Fibroblast of skin of abdomen (primary cell): ENCODE measurements around the gene RABGGTA.
"Not testable (repeated sequence)": the region's sequence is repeated elsewhere in the genome, so short reads cannot be mapped to it uniquely, and the experiment has no call there.

ENCODE experiments used
- DNase-seq: peaks from one replicate; pipeline ENCODE4 v3.0.0-alpha.2; 2013

RABGGTA gene

DNA sequence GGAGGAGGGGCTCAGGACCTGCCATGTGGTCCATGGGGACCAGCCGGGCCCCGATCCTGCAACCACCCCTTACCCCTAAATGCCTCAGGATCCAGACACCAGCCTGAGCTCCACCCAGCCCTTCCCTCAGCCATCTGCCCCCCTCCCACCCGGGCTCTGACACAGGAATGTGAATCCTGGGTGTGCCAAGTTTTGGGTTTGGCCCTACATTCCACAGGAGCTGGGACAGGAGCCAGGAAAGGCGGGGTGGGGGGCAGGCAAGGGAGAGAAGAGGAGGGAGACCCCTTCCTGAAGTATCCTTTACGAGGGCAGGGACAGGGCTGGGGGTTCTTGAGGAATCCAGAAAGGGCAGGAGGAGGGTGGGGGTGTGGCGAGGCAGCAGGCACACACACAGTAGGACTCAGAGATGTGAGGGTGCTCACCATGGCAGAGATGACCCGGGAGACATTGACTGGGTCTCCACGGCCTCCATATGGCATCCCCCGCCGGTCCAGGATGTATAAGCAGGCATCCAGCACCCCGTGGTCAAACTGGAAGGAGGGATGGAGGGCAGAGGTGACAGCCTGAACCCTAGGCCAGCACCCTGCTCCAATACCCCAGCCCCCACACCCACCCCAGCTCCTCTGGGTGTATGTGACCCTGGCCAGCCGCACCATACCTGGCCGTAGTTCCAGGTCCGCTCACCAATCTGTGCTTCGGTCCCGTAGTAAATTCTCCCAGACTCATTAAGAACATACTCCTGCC is 11.9 kb downstream of the RABGGTA start:
- peak; percentile 78 for DNase-seq

DNA sequence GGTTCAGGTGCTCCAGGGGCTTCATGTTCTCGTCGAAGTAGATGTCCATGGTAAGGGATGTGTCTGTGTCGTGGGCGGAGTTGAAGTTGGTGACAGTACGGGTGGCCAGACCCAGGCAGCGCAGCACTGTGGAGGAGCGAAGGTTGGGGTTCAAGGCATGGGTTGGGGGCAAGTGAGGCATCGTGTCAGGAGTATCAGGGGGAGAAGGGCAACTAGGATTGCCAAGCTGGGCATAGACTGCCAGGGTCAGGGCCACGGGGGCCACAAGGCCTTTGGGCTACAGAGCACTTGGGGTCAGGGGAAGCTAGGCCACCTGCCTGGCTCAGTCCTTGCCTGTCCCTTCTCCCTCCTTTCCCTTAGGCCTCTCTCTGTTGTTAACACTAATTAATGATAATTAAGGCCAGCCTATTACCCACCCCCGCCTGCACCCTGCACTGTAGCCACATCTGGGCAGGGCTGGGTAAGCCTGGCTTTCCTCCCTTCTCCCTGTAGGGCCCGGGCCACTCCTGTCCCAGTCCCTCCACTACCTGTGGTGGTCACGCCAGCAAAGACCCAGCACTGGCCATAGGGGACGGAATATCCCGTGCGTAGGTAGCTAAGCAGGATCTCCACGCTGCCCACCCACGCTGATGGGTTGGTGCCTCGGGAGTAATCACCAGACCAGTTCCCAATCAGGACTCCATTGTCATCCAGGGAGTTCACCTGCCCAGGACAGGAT is 12.7 kb downstream of the RABGGTA start:
- no peak for DNase-seq

DNA sequence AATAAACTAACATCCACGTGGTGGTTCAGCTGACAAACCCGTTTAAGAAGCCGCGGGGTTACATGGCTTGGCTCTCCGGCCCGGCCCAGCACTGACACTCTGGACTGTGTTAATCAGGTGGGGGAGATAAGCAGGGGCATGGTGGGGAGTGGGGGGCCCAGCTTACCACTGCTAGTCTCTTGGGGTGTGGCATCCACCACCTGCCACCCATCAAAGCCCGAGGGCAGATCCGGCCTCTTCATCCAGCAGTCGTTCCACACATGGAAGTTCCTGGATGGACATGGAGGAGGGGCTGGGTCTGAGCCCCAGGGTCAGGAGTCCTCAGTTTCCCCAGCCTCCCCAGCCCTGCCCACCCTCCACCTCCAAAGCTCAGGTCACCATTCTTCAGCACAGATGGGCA is 13.3 kb downstream of the RABGGTA start:
- DNase-seq = no peak

DNA sequence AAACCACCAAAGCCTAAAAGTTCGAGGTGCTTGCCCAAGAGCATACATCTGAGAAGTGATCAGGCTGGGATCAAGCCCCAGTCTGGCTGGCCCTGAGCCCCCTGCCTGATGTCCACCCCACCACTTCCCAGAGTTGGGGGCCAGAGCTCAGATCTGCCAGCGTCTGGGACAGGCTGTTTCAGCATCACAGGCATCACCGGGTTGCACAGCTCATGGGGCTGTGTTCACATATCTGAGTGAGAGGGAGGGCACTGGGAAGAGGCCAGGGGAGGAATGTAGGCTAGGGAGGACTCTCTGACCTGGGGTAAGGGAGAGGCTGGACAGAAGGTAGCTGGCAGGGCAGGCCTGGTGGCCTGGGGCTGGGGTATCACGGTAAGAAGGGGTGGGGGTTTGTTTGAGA is 14.4 kb downstream of the RABGGTA start:
- DNase-seq = no peak

DNA sequence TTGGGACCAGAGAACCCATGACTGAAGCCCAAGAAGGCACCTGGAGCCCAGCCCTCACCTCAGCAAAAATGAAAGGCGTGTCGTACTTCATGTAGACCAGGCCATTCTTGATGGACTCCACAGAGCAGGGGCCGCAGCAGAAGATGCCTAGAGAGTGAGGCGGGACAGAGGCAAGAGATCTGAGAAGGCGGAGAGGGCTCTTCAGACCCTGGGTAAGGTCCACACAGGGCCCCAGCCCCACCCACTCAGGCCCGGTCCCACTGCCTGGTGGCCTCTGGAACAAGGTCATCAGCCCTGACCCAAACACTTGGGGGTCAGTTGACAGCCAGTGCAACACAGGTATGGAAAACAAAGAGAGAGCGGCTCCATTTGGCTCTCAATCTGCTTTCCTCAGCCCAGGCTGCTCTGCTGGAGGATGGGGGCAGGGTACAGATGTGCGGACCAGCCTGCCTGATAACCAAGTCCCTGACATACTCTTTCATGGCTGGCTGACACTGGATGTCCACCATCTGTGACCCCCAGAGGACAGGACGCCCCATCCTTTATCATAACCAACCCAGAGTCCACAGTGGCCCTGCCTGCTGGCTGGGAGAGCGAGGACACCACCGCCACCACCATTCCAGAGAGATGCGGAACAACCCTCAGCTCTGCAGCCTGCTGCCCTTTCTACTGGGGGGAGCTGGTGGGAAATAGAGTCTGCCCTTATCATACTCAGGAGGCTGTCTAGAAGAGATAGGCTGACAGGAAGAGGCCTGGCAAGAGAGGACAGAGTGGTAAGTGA is 15.3 kb downstream of the RABGGTA start:
- DNase-seq = no peak

DNA sequence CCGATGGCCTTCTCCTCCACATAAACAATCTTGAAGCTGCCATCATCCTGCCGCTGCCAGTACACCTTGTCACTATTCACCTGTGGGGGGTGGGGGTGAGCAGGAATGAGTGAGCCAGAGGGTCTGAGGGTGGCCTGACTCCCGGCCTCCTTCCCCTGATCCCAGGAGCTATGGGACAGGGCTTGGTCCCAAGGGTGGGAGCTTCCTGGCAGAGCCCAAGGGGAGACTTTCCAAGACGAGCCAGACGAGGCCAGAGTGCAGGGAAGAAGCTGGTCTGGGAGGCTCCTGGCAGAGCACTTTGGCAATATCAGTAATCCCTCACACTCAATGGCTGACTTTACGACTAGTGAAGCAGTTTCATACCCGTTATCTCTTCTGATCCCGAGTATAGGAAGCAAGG is 16.0 kb downstream of the RABGGTA start:
- no peak for DNase-seq

DNA sequence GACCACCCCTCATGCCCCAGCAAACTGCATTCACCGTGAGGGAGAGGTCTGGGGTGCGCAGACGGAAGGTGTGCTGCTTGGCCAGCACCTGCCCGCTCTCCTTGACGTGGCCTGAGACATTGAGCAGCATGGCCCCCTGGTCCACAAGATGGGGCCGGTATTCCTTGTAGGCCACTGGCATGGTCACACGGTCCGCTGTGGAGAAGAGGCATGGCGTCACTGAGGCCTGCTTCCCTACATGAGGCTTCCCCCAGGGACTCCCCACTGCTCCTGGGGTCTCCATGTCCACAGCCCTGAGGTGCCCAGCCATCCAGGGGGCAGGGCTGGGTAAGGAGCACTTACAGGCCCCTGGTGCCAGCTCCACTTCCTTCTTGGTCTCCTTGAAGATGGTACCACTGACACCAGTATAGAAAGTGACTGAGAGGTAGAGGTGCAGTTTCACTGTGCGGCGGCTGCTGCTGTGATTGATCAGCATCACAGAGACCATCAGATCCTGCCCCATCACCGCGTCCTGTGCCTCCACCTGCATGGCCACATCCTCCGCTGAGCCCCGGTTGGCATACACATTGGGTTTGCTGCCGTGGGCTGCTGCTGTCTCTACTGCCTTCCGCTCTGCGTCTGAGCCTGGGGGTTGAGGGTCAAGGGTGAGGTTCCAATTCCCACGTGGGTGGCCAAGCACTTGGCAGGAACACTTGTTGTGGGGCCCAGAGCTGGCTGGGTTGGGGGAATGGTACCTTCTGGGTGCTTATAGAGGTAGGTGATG is 16.6 kb downstream of the RABGGTA start:
- no peak for DNase-seq

DNA sequence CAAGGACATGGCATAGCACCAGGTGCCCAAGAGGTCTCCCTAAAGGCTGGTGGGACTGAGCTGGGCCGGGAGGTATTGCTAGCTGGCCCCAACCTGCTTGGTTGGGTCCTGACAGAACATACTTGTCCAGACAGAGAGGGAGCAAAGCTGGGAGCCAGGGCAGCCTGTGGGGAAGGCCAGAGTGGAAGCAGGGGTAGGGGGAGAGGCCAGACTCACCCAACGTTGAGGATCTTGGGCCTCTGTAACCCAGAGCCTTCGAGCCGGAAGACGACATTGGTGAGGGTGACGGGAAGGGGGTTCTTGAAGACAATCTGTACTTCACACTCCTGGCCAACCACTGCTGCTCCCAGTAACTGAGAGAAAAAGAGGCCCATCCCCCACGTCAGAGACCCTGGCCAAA is 17.5 kb downstream of the RABGGTA start:
- no peak for DNase-seq

DNA sequence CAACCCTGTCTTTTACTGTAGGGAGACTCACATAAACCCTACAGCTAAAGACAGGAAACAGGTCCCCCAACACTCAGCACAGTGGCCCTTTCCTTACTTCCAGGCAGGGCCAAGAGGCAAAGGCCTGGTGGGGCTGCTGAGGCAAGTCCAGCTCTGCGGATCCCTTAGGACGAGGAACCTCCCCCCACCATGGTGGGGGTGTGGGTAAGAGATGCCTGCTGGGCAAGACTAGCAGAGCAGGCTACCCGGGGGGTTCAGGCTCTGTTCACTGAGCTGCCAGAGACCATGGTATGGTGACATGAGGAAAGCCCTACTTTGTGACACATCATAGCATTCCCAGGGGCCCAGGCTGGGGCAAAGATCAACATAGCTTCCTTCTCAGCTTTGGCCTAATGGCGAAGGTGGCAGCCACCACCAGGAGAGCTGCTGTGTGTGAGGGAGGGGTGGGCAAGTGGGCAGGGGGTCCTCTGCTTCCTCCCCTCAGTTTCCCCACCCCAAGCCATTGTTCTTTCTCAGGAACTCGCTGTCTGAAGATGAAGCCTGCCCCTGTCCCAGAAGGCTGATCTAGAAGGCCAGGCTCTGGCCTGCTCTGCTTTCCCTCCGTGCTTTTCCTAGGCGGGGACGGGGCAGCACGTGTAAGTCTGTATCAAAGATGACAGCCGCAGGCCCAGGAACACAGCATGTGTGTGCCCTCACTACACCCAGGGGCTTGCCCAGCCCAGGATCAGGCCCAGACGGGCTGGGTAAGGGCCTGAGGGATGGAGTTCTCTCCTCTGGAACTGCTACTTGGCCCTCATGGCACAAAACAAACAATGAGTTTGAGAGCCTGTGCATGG is 18.9 kb downstream of the RABGGTA start:
- DNase-seq = no peak

DNA sequence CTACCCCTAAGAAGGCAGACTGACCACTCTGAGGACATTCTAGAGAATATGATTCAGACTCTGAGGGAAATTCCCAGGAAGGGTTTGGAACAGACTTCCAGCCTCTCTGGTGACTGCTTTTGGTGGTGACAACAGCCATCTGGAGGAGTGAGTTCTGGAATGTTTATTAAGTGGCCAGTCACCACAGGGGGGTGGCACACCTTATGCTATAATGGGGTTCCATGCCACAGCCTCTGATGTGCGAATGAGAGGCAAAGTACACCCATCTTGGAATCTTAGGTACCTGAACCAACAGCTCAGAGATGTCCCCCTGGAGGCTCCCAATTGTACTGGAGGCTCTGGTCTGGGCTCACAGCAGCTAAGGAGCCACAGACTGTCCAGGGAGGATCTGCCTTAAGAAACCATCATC is 19.5 kb downstream of the RABGGTA start:
- DNase-seq = peak; percentile 31

DNA sequence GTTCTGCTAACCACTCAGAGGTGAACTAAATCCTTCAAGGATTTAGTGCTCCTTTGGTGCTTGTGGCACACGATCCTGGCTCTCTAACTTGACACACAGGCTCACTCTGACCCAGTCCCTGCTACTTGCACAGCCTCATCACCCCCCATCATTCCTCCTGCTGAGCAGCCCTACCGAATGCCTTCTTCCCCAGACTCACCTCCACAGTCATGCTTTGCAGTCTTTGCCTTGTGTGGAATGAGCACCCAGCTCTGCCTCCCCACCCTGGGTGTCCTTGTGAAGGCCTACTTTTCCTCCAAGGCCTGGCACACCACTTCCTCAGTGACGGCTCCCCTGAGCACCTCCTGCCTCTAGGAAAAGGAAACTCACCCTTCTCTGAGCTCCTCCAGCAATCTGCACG is 21.0 kb downstream of the RABGGTA start:
- no peak for DNase-seq

DNA sequence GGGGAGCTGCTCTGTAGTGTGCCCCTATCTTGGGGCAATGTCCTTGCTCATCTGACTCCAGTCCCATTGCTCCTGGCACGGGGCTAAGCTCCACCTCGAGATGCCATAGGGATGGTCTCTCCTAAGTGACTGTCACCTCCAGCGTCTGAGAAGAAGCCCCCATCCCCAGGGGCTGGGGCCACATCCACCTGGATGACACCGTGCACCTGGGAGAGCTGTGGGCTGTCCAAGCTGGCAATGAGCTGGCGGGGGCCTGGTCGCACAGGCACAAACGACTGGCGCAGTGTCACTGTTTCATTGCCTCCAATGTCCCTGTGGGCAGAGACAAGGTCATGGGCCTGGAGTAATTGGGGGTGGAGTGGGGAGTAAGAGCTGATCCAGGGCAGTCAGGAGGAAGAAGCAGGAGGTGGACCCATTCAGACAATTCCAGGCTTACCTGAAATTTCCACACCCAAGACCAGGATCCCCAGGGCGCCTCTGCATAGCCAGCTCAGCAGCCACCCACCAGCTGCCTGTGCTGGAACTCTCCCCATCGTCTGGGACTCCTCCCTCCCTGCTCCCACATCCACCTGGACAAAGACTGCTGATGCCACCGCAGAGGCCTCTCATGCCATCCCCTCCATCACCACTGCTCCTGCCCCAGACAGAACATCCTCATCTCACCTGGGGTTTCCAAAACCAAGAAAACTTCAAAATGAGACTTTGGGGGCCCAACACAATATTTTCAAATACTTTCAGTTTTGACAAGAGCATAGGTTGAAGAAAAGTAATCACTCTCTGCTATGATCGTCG is 22.0 kb downstream of the RABGGTA start:
- no peak for DNase-seq

DNA sequence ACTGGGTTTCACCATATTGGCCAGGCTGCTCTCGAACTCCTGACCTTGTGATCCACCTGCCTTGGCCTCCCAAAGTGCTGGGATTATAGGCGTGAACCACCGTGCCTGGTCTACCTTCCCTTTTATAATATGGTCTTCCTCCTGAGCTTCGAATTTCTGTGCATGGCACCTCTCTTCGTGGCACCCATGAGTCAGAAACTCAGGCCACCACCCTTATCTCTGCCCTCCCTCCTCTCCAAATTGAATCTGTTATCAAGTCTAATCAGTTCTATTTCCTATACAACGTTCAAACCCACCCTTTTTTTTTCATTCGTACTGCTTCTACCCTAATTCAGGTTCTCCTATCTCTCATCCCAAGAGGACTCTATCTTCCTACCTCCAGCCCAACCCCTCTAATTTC is 24.0 kb downstream of the RABGGTA start:
- DNase-seq = no peak

DNA sequence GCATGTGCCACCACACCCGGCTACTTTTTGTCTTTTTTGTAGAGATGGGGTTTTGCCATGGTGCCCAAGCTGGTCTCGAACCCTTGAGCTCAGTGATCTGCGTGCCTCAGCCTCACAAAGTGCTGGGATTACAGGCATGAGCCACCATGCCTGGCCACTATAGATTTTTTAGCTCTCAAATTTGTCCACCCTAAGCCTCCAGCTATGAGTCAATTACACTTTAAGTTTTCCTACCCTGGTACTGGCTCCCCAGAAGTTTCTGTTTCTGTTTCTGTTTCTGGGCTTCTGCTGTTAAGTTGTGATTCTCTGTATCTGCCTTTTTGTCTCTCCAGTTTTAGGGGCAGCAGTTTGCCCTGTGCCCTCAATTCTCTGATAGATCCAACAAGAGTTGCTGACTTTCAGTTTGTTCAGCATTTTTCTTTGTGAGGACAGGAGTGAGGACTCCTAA is 24.6 kb downstream of the RABGGTA start:
- DNase-seq = no peak

DNA sequence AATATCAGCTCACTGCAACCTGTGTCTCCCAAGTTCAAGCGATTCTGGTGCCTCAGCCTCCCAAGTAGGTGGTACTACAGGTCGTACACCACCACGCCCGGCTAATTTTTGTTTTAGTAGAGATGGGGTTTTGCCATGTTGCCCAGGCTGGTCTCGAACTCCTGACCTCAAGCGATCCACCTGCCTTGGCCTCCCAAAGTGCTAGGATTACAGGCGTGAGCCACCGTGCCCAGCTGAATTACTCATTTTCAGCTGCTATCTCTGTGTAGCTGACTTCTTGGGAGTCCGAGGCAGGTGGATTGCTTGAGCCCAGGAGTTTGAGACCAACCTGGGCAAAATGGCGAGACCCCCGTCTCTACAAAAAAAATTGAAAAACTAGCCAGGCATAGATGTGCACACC is 26.0 kb downstream of the RABGGTA start:
- DNase-seq = not testable (repeated sequence)

DNA sequence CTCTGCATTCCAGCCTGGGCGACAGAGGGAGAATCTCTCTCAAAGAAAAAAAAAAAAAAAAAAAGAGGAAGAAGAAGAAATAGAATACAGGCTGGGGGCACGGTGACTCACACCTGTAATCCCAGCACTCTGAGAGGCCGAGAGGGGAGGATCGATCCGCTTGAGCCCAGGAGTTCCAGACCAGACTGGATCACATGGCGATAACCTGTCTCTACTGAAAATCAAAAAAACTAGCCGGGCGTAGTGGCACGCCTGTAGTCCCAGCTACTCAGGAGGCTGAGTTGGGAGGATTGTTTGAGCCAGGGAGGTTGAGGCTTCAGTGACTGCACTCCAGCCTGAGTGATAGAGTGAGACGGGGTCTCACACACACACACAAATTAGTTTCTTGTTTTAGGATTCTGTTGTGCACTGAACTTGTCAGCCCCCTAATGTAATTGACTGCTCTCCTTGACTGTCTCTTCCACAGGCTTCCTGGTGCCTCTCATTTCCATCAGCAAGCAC is 28.0 kb downstream of the RABGGTA start:
- DNase-seq = peak; percentile 30

DNA sequence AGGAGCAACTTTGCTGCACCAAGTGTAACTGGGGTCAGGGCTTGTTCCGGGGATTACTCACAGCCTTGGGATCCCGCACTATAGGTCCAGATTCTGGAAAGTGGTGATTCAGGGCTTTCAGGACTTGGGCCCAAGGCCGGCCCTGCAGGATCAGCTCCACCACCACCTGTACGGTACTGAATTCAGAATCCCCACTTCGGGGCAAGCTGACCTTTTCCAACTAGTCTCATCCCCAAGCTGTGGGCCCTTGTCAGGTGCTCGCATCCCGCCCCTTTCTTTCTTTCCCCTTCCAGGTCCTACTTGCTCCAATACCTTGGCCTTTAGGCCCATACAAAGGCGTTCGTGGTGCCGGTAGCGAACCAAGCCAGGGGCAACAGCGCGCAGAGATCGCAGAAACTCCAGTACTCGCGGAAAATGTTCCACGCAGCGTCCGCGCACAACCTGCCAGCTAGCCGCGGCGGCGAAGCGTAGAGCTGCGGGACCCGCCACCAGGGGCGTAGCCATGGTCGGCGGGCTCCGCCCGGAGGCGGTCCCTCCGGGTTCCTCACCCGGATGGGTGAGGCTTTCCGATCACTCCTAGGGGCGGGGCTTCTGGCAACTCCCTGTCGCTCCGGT is 29.5 kb downstream of the RABGGTA start:
- peak; percentile 92 for DNase-seq

DNA sequence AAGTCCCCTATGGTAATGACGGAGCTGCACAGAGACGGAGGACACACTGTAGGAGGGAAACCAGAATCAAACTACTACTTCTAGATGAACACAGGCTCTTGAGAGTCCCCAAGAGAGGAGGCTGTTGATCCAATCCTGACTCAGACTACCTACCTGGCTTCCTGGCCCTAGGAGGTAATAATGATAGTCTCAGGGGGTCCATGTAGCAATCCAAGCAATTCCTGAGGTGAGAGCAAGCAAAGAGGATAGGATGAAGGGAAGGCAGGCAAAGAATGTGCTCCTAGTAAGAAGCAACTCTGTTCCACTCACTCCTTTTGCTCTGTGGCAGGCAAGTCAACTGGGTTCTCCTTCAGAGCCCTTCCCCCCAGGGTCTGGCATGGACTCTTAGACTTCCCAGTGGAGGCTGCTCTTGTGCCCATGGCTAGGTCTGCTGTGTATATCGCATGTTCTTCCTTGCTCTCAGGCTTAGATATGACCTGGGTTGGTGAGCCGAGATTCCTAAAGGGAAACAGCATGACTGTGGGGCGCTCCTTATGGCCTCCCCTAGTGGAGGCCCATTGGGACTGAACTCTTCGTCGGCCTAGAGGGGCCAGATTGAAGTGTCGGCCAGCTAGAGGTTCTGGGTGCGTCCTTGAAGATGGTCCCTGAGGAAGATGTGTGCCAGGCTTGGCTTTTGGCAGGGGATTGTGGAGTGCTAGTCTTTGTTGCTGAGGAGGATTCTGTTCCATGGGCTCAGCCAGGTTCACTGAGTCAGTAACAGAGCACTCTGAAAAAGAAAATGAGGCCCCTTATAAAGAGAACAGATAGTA is 31.1 kb downstream of the RABGGTA start:
- DNase-seq = no peak

DNA sequence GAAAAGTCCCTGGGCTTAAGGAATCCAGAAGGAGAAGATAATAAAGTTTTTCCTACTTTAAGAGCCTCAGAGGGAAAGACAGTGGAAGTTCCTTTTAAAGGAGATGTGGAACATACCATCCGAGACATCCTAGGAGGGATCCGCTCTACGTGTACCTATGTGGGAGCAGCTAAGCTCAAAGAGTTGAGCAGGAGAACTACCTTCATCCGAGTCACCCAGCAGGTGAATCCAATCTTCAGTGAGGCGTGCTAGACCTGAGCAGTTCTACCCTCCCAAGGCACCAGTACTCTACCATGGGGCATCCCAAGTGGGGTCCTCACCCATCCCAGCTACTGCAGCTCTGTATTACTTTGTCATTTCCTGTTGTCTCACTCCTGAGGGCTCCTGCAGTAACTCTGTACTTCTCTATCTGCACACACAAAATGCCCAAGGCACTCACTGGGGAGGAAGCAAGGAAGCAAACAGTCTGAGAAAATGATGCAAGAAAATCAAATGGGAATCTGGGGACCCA is 32.8 kb downstream of the RABGGTA start:
- DNase-seq = no peak
